HG02981 (cell line): ENCODE data around the gene LRCH2.
"Not testable (repeated sequence)": the region's sequence is repeated elsewhere in the genome, so short reads cannot be mapped to it uniquely, and the experiment has no call there.

Experiments used
- ATAC-seq: cut with Tn5 transposase; IDR thresholded peaks from one replicate; pipeline ENCODE4 v1.9.1; 2021; ENCODE audit warnings: mild to moderate bottlenecking, moderate library complexity; ENCODE audit not compliant: unreplicated experiment

LRCH2 gene

GRCh38 chrX:115233497-115234455 is at the start of gene LRCH2:
Gene LRCH2 (minus strand): TSS chrX:115234096. CDS start chrX:115234041, 55 bp downstream.
- ATAC-seq: no peak

GRCh38 chrX:115269051-115269683 is 35.3 kb upstream of the LRCH2 start:
- no peak for ATAC-seq

GRCh38 chrX:115268421-115268820 is 34.5 kb upstream of the LRCH2 start:
- ATAC-seq: no peak

- no peak for ATAC-seq
Observed at GRCh38 chrX:115266300-115266699, 32.4 kb upstream of the LRCH2 start.

- no peak for ATAC-seq
Observed at GRCh38 chrX:115264009-115264408, 30.1 kb upstream of the LRCH2 start.

- no peak for ATAC-seq
Observed at GRCh38 chrX:115261148-115261547, 27.3 kb upstream of the LRCH2 start.

GRCh38 chrX:115260330-115260729 is 26.4 kb upstream of the LRCH2 start:
- no peak for ATAC-seq

- no peak for ATAC-seq
Observed at GRCh38 chrX:115259238-115259875, 25.5 kb upstream of the LRCH2 start.

- ATAC-seq: no peak
Observed at GRCh38 chrX:115257711-115258110, 23.8 kb upstream of the LRCH2 start.

- no peak for ATAC-seq
Observed at GRCh38 chrX:115255003-115255402, 21.1 kb upstream of the LRCH2 start.

GRCh38 chrX:115251458-115252233 is 17.8 kb upstream of the LRCH2 start:
- ATAC-seq: no peak

GRCh38 chrX:115237056-115237455 is 3.2 kb upstream of the LRCH2 start:
- ATAC-seq: no peak

GRCh38 chrX:115236560-115236959 is 2.7 kb upstream of the LRCH2 start:
- ATAC-seq: no peak

GRCh38 chrX:115234461-115234860 is 565 bp upstream of the LRCH2 start:
- ATAC-seq: no peak

GRCh38 chrX:115232933-115233496 is 881 bp downstream of the LRCH2 start:
- no peak for ATAC-seq

GRCh38 chrX:115229337-115230003 is 4.4 kb downstream of the LRCH2 start:
- no peak for ATAC-seq

GRCh38 chrX:115226929-115227328 is 7.0 kb downstream of the LRCH2 start:
- no peak for ATAC-seq

- not testable (repeated sequence) for ATAC-seq
Observed at GRCh38 chrX:115217346-115217745, 16.6 kb downstream of the LRCH2 start.

GRCh38 chrX:115214605-115215004 is 19.3 kb downstream of the LRCH2 start:
- no peak for ATAC-seq

- no peak for ATAC-seq
Observed at GRCh38 chrX:115214151-115214550, 19.7 kb downstream of the LRCH2 start.
